Measurements from ENCODE around the gene ITPKC. TPM values are rescaled to one million over a fixed set of nuclear protein-coding genes. Genes with fewer than 3 reads are reported as not detected.

Gene ITPKC
- total and polyA plus RNA-seq, 9 of the 15 experiments (the other 6 are each of a cell fraction or from before 2014, with no cell fraction given): 0.08 to 9.3 (median 5.8) TPM

- TF ChIP-seq STAG1 (CRISPR knock-in tag; IDR thresholded peaks at IDR 0.05; ENCODE audit: borderline replicate concordance): no peak
- TF ChIP-seq KDM5B (IDR thresholded peaks at IDR 0.05; ENCODE audit: insufficient replicate concordance, low read depth, low read length): peak; percentile 45
- no peak for TF ChIP-seq MEF2D (tag; conservative IDR thresholded peaks at IDR 0.05; ENCODE audit: low read depth)
- no peak for TF ChIP-seq ZNF280B (CRISPR knock-in tag; IDR thresholded peaks at IDR 0.05)
- TF ChIP-seq, protein P1, sequence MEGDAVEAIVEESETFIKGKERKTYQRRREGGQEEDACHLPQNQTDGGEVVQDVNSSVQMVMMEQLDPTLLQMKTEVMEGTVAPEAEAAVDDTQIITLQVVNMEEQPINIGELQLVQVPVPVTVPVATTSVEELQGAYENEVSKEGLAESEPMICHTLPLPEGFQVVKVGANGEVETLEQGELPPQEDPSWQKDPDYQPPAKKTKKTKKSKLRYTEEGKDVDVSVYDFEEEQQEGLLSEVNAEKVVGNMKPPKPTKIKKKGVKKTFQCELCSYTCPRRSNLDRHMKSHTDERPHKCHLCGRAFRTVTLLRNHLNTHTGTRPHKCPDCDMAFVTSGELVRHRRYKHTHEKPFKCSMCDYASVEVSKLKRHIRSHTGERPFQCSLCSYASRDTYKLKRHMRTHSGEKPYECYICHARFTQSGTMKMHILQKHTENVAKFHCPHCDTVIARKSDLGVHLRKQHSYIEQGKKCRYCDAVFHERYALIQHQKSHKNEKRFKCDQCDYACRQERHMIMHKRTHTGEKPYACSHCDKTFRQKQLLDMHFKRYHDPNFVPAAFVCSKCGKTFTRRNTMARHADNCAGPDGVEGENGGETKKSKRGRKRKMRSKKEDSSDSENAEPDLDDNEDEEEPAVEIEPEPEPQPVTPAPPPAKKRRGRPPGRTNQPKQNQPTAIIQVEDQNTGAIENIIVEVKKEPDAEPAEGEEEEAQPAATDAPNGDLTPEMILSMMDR (IDR thresholded peaks at IDR 0.05 in 2 of 3, conservative IDR thresholded peaks at IDR 0.05 in 1 of 3; ENCODE audit: insufficient read depth in 2 of 3, low read depth in 1 of 3, low read length in 3 of 3): peak in 1 of 3 experiments; percentile 0; a peak in 1 of 6 replicates
- TF ChIP-seq SIN3A (IDR thresholded peaks at IDR 0.05; ENCODE audit: borderline replicate concordance in 2 of 2, control insufficient read depth in 1 of 2, low read depth in 2 of 2, low read length in 2 of 2): peak in 1 of 2 experiments; percentile 88; a peak in 2 of 4 replicates
- TF ChIP-seq POLR2AphosphoS5 (IDR thresholded peaks at IDR 0.05; ENCODE audit: control insufficient read depth, insufficient read depth, low read depth, low read length): peak; percentile 85
- peak; percentile 21 for TF ChIP-seq CCNT2 (IDR thresholded peaks at IDR 0.05; ENCODE audit: borderline replicate concordance, extremely low read depth, insufficient read length, low read depth, low read length)
- peak; percentile 19; the same call in 1 of the 2 replicates for TF ChIP-seq TFAP4 (CRISPR knock-in tag; IDR thresholded peaks at IDR 0.05; ENCODE audit: borderline replicate concordance)
- TF ChIP-seq, protein P2, sequence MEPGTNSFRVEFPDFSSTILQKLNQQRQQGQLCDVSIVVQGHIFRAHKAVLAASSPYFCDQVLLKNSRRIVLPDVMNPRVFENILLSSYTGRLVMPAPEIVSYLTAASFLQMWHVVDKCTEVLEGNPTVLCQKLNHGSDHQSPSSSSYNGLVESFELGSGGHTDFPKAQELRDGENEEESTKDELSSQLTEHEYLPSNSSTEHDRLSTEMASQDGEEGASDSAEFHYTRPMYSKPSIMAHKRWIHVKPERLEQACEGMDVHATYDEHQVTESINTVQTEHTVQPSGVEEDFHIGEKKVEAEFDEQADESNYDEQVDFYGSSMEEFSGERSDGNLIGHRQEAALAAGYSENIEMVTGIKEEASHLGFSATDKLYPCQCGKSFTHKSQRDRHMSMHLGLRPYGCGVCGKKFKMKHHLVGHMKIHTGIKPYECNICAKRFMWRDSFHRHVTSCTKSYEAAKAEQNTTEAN (CRISPR knock-in tag; IDR thresholded peaks at IDR 0.05): no peak
- no peak for TF ChIP-seq RNF219 (CRISPR knock-in tag; IDR thresholded peaks at IDR 0.05)
- TF ChIP-seq, protein P3, sequence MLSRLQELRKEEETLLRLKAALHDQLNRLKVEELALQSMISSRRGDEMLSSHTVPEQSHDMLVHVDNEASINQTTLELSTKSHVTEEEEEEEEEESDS (CRISPR knock-in tag; IDR thresholded peaks at IDR 0.05): no peak
- TF ChIP-seq PHF8 (IDR thresholded peaks at IDR 0.05; ENCODE audit: borderline replicate concordance, low read length): peak; percentile 76
- TF ChIP-seq RBM25 (IDR thresholded peaks at IDR 0.05; ENCODE audit: low read depth, low read length, severe bottlenecking): peak; percentile 2
Measured at GRCh38 chr19:40750874-40751537, 34.1 kb downstream of the ITPKC start, which contains the start of gene SNRPA (continued).
